Measurements from ENCODE around the gene ACTRT2. TPM values are rescaled to one million over a fixed set of nuclear protein-coding genes. Genes with fewer than 3 reads are reported as not detected.

ACTRT2 gene
- polyA plus RNA-seq, 1 of the 3 experiments (the other 2 are of a cell fraction), result not detected

GRCh38 chr1:2981981-2982614 is 39.2 kb upstream of the ACTRT2 start:
- Histone ChIP-seq H4K20me1 (ENCODE audit: insufficient read depth) (no peaks in the 10 kb centered on the region), H3K4me1 (ENCODE audit: control insufficient read depth in 1 of 2, insufficient read depth in 2 of 2, low read depth in 1 of 2, low read length in 1 of 2) (no peaks in the 10 kb centered on the region), H3K36me3 (replicated peaks in 1 of 2; ENCODE audit: control insufficient read depth in 1 of 2, insufficient read depth in 2 of 2, low read length in 1 of 2) (no peaks in the 10 kb centered on the region), H2AFZ (ENCODE audit: low read depth) (no peak overlapping the region), H3K4me3 (ENCODE audit: low read depth in 2 of 2, low read length in 1 of 2) (no peak overlapping the region), H3K27ac (ENCODE audit: low read depth in 2 of 2, low read length in 1 of 2) (no peak overlapping the region), H3F3A (replicated peaks; ENCODE audit: insufficient read depth) (no peaks in the 10 kb centered on the region), H3K9me2 (no peaks in the 10 kb centered on the region), H3K4me2 (no peak overlapping the region), H3K27me3 (ENCODE audit: insufficient read depth) (no peaks in the 10 kb centered on the region), H3K79me2 (ENCODE audit: insufficient read depth) (no peaks in the 10 kb centered on the region), H3K9ac (no peak overlapping the region), H3K9me3 (no peaks in the 10 kb centered on the region)
- TF ChIP-seq FOXJ3 (CRISPR knock-in tag; IDR thresholded peaks at IDR 0.05), result no peak
- TF ChIP-seq CHD2 (IDR thresholded peaks at IDR 0.05; ENCODE audit: low read length, partially characterized antibody), result no peak
- no peak for TF ChIP-seq JUND (IDR thresholded peaks at IDR 0.05)
- TF ChIP-seq, protein P1, sequence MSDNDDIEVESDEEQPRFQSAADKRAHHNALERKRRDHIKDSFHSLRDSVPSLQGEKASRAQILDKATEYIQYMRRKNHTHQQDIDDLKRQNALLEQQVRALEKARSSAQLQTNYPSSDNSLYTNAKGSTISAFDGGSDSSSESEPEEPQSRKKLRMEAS (IDR thresholded peaks at IDR 0.05; ENCODE audit: low read depth), result no peak
- TF ChIP-seq TAF1 (IDR thresholded peaks at IDR 0.05; ENCODE audit: borderline replicate concordance, low read depth, low read length), result no peak
- TF ChIP-seq, protein P2, sequence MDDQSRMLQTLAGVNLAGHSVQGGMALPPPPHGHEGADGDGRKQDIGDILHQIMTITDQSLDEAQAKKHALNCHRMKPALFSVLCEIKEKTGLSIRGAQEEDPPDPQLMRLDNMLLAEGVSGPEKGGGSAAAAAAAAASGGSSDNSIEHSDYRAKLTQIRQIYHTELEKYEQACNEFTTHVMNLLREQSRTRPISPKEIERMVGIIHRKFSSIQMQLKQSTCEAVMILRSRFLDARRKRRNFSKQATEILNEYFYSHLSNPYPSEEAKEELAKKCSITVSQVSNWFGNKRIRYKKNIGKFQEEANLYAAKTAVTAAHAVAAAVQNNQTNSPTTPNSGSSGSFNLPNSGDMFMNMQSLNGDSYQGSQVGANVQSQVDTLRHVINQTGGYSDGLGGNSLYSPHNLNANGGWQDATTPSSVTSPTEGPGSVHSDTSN (IDR thresholded peaks at IDR 0.05), result no peak
- no peak for TF ChIP-seq RAD21 (IDR thresholded peaks at IDR 0.05; ENCODE audit: low read length)
- TF ChIP-seq, protein P3, sequence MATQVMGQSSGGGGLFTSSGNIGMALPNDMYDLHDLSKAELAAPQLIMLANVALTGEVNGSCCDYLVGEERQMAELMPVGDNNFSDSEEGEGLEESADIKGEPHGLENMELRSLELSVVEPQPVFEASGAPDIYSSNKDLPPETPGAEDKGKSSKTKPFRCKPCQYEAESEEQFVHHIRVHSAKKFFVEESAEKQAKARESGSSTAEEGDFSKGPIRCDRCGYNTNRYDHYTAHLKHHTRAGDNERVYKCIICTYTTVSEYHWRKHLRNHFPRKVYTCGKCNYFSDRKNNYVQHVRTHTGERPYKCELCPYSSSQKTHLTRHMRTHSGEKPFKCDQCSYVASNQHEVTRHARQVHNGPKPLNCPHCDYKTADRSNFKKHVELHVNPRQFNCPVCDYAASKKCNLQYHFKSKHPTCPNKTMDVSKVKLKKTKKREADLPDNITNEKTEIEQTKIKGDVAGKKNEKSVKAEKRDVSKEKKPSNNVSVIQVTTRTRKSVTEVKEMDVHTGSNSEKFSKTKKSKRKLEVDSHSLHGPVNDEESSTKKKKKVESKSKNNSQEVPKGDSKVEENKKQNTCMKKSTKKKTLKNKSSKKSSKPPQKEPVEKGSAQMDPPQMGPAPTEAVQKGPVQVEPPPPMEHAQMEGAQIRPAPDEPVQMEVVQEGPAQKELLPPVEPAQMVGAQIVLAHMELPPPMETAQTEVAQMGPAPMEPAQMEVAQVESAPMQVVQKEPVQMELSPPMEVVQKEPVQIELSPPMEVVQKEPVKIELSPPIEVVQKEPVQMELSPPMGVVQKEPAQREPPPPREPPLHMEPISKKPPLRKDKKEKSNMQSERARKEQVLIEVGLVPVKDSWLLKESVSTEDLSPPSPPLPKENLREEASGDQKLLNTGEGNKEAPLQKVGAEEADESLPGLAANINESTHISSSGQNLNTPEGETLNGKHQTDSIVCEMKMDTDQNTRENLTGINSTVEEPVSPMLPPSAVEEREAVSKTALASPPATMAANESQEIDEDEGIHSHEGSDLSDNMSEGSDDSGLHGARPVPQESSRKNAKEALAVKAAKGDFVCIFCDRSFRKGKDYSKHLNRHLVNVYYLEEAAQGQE (IDR thresholded peaks at IDR 0.05; ENCODE audit: low read depth, low read length), result no peak
- no peak for TF ChIP-seq FOSL2 (IDR thresholded peaks at IDR 0.05; ENCODE audit: borderline replicate concordance, low read depth)
- no peak for TF ChIP-seq MEF2A (IDR thresholded peaks at IDR 0.05; ENCODE audit: borderline replicate concordance, low read depth)
- TF ChIP-seq IRF3 (IDR thresholded peaks at IDR 0.05; ENCODE audit: low read depth, low read length), result no peak
- TF ChIP-seq EP300 (IDR thresholded peaks at IDR 0.05; ENCODE audit: borderline replicate concordance in 1 of 2, low read depth in 1 of 2, low read length in 1 of 2), result no peak
- TF ChIP-seq YY1 (IDR thresholded peaks at IDR 0.05; ENCODE audit: low read depth), result no peak
- TF ChIP-seq MXI1 (IDR thresholded peaks at IDR 0.05; ENCODE audit: low read depth, low read length), result no peak
- no peak for TF ChIP-seq NRF1 (IDR thresholded peaks at IDR 0.05; ENCODE audit: low read depth, low read length)
- no peak for TF ChIP-seq ELF1 (IDR thresholded peaks at IDR 0.05)
- no peak for TF ChIP-seq EZH2phosphoT487 (IDR thresholded peaks at IDR 0.05; ENCODE audit: borderline replicate concordance, low read depth)
- DNase-seq, result no peak
- 0% methylated on average over 8 of the region's 19 CpGs for WGBS (ENCODE audit: low lambda C conversion rate)
- ChIA-PET POLR2A (no interaction called here), CTCF (no interaction called here)

Data from SK-N-SH (cell line).